GM08714 (cell line): ENCODE data around the gene WDR31.
"Not testable (repeated sequence)": the region's sequence is repeated elsewhere in the genome, so short reads cannot be mapped to it uniquely, and the experiment has no call there.

Source experiments
- H3K4me3 ChIP-seq: fragments of 200-500 bp; sonication (Bioruptor generic); 2 replicates; pipeline ENCODE4 v1.5.1; 2014; ENCODE audit warnings: mild to moderate bottlenecking, low read length, inconsistent platforms
- ZNF274 ChIP-seq: IDR thresholded peaks from 2 replicates; pipeline ENCODE4 v1.6.1; 2012; ENCODE audit warnings: mild to moderate bottlenecking, low read depth, low read length

Gene WDR31

DNA sequence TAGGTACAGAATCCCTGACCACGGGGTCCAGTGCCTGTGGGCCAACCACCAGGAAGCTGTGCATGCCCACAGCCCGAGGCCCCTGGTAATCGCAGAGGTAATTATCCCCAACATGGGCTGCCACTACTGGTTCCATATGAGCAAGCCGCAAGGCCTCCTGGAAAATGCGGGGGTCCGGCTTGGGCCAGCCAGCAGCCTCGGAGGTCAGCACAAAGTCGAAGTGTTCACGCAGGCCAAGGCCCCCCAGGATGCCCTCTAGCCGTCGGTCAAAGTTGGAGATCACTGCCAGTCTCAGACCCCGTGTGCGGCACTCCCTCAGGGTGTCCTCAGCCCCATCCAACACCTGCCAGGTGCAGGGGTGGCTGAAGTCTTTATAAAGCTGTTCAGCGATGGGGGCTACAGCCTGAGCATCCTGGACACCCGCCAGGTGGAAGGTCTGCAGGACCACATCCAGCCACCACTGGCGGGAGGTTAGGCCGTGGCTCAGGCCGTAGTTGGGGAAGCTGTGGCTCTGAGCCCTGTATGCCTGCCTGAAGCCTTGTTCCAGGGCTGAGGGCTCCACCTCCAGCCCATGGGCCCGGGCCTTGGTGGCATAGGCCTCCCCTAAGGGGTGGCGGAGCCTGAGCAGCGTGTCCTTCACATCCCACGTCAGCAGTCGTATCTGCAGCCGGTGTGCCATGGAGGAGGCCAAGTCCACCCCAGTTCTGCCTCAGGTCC lies 33.8 kb upstream of the WDR31 start:
- no peak overlapping the region for H3K4me3 ChIP-seq
- no peak for TF ChIP-seq ZNF274

DNA sequence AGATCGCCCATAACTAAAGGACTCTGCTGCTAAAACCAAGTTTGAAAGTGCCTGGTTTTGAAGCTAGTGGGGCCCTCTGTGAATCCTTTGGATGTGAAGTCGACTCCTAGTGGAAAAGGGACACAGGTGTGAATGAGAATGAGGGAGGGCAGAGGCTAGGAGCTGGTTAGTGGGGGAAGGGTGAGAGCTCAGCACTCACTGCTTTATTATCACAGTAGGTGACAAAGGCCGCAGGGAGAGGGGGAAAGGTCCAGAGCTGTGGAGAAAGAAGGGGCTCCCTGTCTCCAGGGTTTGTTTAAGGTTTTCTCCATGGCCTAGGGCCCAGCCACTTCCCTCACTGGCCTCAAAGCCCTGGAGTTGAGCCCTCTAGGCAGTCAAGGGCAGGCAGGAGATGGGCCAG lies 33.2 kb upstream of the WDR31 start:
- H3K4me3 ChIP-seq, result no peak overlapping the region
- TF ChIP-seq ZNF274, result no peak

DNA sequence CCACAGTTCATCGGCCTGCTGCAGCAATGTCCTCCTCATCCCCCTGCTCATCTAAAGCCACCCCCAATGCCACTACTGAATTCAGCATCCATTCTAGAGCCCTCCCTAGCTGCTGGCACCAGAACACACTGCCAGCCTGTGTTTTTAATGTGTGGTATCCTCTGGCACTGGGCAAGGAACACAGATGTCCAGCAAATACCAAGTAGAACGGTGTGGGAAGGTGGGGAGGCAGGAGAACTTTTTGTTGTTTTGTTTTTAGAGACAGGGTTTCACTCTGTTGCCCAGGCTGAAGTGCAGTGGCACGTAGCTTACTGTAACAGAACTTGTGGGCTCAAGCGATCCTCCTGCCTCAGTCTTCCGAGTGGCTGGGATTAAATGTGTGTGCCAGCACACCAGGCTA lies 32.0 kb upstream of the WDR31 start:
- no peak overlapping the region for H3K4me3 ChIP-seq
- no peak for TF ChIP-seq ZNF274

DNA sequence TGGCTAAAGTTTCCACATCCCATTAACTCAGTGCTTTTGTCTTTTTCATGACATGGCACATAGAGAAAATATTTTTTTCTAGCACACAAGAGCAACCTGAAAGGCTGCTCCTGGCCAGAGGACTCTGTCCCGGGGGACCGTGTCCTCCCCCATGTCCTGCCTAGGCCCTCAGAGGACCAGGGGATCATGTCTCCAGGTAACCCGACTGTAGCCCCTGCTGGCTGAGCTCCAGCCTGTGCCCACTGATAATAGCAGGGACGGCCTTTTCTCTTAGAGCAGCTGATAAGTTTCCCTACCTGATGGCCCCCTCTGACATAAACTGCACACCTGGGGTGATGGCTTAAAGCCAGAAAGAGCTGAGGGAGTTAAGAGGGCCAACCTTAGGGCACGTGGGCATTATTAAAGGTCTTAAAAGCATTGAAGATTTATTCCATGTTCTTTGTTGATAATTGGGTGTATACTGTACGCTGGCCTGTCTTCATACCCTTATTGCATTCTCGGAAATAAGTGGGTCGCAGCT lies 30.8 kb upstream of the WDR31 start:
- no peak overlapping the region for H3K4me3 ChIP-seq

DNA sequence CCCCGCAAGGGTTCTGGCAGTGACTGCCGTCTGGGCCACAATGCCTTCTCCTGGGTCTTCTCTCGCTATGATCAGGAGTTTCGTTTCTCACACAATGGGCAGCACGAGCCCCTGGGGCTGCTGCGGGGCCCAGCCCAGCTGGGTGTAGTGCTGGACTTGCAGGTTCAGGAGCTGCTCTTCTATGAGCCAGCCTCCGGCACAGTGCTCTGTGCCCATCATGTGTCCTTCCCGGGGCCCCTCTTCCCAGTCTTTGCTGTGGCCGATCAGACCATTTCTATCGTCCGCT lies 29.7 kb upstream of the WDR31 start:
- no peak for TF ChIP-seq ZNF274
- no peak overlapping the region for H3K4me3 ChIP-seq

More for the DNA sequence above, 30.8 kb upstream of the WDR31 start:
- no peak for TF ChIP-seq ZNF274

DNA sequence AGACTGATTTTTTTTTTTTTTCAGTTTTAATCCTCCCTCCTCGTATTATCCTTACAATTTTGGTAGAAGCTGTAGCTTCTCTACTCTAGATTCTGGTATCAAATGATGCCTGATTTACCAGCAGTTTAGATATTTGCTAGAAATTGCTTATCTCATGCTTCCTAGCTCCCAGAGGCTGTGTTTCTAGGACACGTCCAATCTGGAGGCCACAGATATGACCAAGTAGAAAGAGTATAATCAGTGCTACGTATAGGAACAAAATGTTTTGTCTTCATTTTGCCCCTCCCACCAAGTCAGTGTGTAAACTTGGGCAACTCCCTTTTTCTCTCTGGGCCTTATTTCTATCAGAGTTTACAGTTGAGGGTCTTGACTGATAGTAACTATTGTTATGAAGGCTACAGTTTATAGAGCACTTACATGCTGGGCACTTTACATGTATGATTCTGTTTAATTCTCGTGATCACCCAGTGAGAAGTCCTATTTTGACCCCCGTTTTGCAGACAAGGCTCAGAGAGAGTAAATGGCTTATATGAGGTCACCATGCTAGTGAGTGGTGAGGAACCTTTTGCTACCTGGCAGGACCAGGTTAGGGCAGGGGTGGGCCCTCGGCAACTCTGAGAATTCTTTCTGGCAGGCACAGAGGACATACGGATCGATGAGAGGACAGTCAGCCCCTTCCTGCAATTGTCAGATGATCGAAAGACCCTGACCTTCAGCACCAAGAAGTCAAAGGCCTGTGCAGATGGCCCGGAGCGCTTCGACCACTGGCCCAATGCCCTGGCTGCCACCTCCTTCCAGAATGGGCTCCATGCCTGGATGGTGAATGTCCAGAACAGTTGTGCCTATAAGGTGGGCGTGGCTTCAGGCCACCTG lies 29.1 kb upstream of the WDR31 start:
- TF ChIP-seq ZNF274, result no peak
- no peak overlapping the region for H3K4me3 ChIP-seq

DNA sequence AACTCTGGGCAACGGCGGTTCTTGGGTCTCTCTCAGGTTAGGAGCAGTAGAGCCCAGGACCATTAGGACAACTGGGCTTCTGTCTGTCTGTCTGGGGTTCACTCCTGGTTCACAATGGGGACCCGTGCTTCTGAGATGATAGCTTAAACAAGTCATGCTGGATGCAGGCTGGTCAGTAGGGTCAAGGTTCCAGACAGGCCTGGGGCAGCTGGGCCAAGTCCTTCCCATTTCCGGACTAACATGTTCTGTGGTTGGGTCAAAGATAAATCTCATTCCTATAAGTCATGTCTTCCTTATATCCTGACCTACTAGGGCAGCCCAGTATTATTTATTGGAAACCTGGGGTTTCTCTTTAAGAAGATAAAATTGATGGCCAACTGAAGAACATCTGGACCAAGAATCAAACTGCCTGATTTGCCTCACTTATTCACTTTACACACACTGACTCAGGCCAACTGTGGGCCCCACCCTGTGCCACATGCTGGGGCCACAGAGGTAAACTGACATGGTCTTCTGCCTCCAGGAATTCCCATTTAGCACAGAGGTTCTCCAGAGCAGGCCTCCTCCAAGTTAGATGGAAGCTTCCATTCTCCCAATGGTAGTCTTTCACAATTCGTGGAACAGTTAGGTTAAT lies 28.4 kb upstream of the WDR31 start:
- no peak for TF ChIP-seq ZNF274
- no peak overlapping the region for H3K4me3 ChIP-seq

DNA sequence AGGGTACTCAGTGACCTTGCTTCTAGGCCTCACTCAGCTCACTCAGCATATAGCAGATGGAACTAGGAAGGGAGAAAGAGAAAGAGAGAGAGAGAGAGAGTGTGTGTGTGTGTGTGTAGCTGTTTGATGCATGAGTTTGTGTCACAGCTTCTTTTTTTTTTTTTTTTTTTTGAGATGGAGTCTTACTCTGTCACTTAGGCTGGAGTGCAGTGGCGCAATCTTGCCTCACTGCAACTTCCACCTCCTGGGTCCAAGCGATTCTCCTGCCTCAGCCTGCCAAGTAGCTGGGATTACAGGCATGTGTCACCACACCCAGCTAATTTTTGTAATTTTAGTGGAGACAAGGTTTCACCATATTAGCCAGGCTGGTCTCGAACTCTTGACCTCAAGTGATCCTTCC lies 25.6 kb upstream of the WDR31 start:
- H3K4me3 ChIP-seq, result not testable (repeated sequence)

DNA sequence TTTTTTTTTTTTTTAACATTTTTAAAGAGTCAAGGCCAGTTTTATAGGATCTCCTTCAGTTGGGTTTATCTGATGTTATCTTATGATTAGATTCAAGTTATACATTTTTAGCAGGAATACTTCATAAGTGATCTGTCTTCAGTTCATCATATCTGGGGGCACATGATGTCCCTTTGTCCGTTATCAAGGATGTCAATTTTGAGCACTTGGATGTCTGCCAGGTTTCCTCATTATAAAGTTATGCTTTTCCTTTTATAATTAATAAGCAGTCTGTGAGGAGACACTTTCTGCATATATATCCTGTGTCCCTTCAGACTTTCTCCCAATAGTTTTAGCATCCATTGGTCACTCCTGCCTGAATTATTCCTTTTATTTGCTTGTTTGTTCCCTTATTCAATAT lies 24.9 kb upstream of the WDR31 start:
- no peak overlapping the region for H3K4me3 ChIP-seq

DNA sequence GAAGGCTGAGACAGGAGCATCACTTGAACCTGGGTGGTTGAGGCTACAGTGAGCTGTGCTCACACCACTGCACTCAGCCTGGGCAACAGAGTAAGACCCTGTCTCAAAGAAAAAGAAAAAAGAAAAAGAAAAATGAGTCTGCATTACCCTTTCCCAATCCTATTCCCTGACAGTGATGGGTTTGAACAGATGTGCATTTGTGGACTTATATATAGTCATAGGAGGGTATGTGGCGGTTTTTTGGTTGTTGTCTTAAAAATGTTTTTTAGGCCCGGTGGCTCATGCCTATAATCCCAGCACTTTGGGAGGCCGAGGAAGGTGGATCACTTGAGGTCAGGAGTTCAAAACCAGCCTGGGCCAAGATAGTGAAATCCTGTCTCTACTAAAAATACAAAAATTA lies 23.3 kb upstream of the WDR31 start:
- H3K4me3 ChIP-seq, result no peak overlapping the region
- no peak for TF ChIP-seq ZNF274

More for the DNA sequence above, 24.9 kb upstream of the WDR31 start:
- TF ChIP-seq ZNF274, result no peak

DNA sequence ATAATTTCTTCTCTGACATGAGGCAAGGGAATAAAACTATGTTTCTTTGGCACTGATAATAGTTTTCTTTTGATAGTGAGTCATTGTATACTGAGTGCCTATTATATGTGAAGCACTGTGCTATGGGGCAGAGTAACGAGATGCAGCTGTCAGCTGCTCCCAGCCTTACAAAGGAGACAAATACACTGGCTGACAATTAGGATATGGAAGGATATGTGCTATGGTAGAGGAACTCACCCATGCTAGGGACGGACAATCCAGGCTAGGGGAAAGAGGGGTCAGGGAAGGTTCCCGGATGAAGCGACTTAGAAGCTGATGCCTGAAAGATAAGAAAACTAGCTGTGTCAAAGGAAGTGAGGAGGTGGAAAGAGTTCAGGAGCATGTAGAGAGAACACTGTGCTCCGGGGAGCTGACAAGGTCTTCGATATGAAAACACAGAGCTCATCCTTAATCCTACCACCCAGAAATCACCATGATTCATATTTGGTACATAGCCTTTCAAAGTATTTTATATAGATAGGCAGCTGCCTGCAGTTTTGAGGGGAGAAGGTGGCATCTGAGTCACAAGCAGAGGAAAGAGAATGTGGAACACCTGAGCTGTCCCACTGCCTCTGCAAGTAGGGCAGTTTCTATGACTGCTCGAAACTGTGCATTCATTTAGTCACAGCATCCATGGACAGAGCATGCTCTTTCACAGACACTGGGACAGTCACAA lies 21.4 kb upstream of the WDR31 start:
- TF ChIP-seq ZNF274, result no peak
- no peak overlapping the region for H3K4me3 ChIP-seq

DNA sequence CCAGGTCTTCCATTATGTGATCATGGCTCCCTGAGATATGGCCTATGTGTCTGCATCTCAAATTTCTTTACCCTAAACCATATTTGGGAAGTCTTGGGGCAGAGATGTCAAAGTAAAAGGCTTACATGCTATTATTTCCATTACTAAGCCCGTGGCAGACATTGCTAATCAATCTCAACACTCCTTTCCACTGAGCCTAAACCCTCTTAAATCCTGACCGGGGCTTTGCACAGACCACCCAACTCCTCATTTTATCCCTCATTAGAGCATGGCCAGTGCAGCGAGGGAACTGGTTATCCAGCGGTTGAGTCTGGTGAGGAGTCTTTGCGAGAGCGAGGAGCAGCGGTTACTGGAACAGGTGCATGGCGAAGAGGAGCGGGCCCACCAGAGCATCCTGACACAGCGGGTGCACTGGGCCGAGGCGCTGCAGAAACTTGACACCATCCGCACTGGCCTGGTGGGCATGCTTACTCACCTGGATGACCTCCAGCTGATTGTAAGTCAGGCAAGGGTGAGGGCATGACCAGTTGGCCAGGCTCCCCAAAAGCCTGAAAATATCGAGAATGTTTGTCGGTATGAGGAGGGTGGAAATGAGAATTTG lies 20.3 kb upstream of the WDR31 start:
- no peak overlapping the region for H3K4me3 ChIP-seq
- TF ChIP-seq ZNF274, result no peak

DNA sequence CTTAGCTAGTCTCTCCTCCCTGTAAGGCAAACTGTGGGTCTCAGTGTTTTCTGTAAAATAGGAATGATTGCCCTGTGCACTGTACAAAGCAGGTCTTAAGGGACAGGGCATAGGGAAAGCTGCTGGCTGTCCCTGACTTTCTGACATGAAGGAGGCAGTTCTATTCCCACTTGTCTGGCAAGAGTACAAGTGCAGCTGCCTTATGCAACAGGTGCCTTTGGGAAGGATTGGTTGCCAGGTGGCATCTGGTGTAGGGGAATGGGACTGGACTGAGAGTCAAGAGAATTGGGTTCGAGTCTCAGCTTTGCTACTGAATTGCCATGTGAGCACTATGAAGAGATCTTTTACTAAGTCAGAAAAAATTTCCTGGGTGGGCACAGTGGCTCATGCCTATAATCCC lies 19.3 kb upstream of the WDR31 start:
- H3K4me3 ChIP-seq, result no peak overlapping the region
- no peak for TF ChIP-seq ZNF274
